ENCODE results near the gene SSBP4.
A peak's percentile ranks its signal among the peaks of the same experiment; 100 is the strongest.

SSBP4 gene

GRCh38 chr19:18418029-18418482, 1.1 kb upstream of the SSBP4 start:
- H3K9ac ChIP-seq (ENCODE audit: low read depth, low read length) = no peak overlapping the region

GRCh38 chr19:18418483-18419194, 559 bp upstream of the SSBP4 start:
- H2AFZ ChIP-seq (ENCODE audit: low read depth, low read length) = peak overlapping the region; percentile 58
- ATAC-seq (ENCODE audit: insufficient read depth, low read depth) (0 out of 3 replicates have a peak, but pooled peaks have one; percentile 0), DNase-seq (no peak)
- H3K4me3 ChIP-seq (ENCODE audit: low read depth in 1 of 2, low read length in 2 of 2) = peak overlapping the region in 1 of 2 experiments; percentile 70; a peak in 3 of 4 replicates
- H3K79me2 ChIP-seq (ENCODE audit: insufficient read depth, low read length) = peaks cover 46% of the 10 kb centered on the region
- H3K4me1 ChIP-seq (ENCODE audit: insufficient read depth, low read length) = peaks cover 84% of the 10 kb centered on the region
- peaks cover 46% of the 10 kb centered on the region for H4K20me1 ChIP-seq (ENCODE audit: insufficient read depth, low read length)
- peak overlapping the region; percentile 76 for H3K9ac ChIP-seq (ENCODE audit: low read depth, low read length)
- H3K27me3 ChIP-seq (ENCODE audit: insufficient read depth, low read length, poor library complexity) = peaks cover 27% of the 10 kb centered on the region
- peaks cover 7% of the 10 kb centered on the region; the same call in 1 of the 2 replicates for H3K36me3 ChIP-seq (ENCODE audit: insufficient read depth, low read length)
- peak overlapping the region; percentile 31; the same call in 1 of the 2 replicates for H3K27ac ChIP-seq (ENCODE audit: low read length)
- H3K4me2 ChIP-seq (ENCODE audit: insufficient read depth, low read length) = peak overlapping the region; percentile 88
- no peaks in the 10 kb centered on the region for H3K9me3 ChIP-seq (ENCODE audit: insufficient read depth, low read length, severe bottlenecking)
- TF ChIP-seq CTCF (IDR thresholded peaks at IDR 0.05; ENCODE audit: borderline replicate concordance, extremely low read depth, low read length, poor library complexity, severe bottlenecking) (no peak), EZH2 (IDR thresholded peaks at IDR 0.05; ENCODE audit: borderline replicate concordance, low read depth, low read length, severe bottlenecking) (no peak)

More at GRCh38 chr19:18418029-18418482, 1.1 kb upstream of the SSBP4 start:
- H3K9me3 ChIP-seq (ENCODE audit: insufficient read depth, low read length, severe bottlenecking) = no peaks in the 10 kb centered on the region
- ATAC-seq (ENCODE audit: insufficient read depth, low read depth) = no peak
- H3K36me3 ChIP-seq (ENCODE audit: insufficient read depth, low read length) = peaks cover 4% of the 10 kb centered on the region; the same call in 1 of the 2 replicates
- peaks cover 40% of the 10 kb centered on the region for H4K20me1 ChIP-seq (ENCODE audit: insufficient read depth, low read length)
- H3K79me2 ChIP-seq (ENCODE audit: insufficient read depth, low read length) = peaks cover 40% of the 10 kb centered on the region
- peak overlapping the region in 1 of 2 experiments; percentile 70; a peak in 1 of 4 replicates for H3K4me3 ChIP-seq (ENCODE audit: low read depth in 1 of 2, low read length in 2 of 2)
- peak overlapping the region; percentile 88 for H3K4me2 ChIP-seq (ENCODE audit: insufficient read depth, low read length)
- DNase-seq = no peak
- TF ChIP-seq CTCF (IDR thresholded peaks at IDR 0.05; ENCODE audit: borderline replicate concordance, extremely low read depth, low read length, poor library complexity, severe bottlenecking) (no peak), EZH2 (IDR thresholded peaks at IDR 0.05; ENCODE audit: borderline replicate concordance, low read depth, low read length, severe bottlenecking) (no peak)
- no peak overlapping the region for H3K27ac ChIP-seq (ENCODE audit: low read length)
- peaks cover 27% of the 10 kb centered on the region for H3K27me3 ChIP-seq (ENCODE audit: insufficient read depth, low read length, poor library complexity)
- no peak overlapping the region for H2AFZ ChIP-seq (ENCODE audit: low read depth, low read length)
- peaks cover 82% of the 10 kb centered on the region for H3K4me1 ChIP-seq (ENCODE audit: insufficient read depth, low read length)

- peak overlapping the region; percentile 66 for H2AFZ ChIP-seq (ENCODE audit: low read depth, low read length)
- ATAC-seq (ENCODE audit: insufficient read depth, low read depth) (peak; percentile 54), DNase-seq (peak; percentile 71)
- peak overlapping the region; percentile 88 for H3K4me2 ChIP-seq (ENCODE audit: insufficient read depth, low read length)
- peak overlapping the region; percentile 58 to 70; a peak in 3 of 4 replicates for H3K4me3 ChIP-seq (ENCODE audit: low read depth in 1 of 2, low read length in 2 of 2)
- peak overlapping the region; percentile 76 for H3K9ac ChIP-seq (ENCODE audit: low read depth, low read length)
- H3K9me3 ChIP-seq (ENCODE audit: insufficient read depth, low read length, severe bottlenecking) = no peaks in the 10 kb centered on the region
- peaks cover 7% of the 10 kb centered on the region; the same call in 1 of the 2 replicates for H3K36me3 ChIP-seq (ENCODE audit: insufficient read depth, low read length)
- peaks cover 58% of the 10 kb centered on the region for H3K79me2 ChIP-seq (ENCODE audit: insufficient read depth, low read length)
- H3K27ac ChIP-seq (ENCODE audit: low read length) = peak overlapping the region; percentile 48
- TF ChIP-seq EZH2 (IDR thresholded peaks at IDR 0.05; ENCODE audit: borderline replicate concordance, low read depth, low read length, severe bottlenecking) (no peak), CTCF (IDR thresholded peaks at IDR 0.05; ENCODE audit: borderline replicate concordance, extremely low read depth, low read length, poor library complexity, severe bottlenecking) (no peak)
- peaks cover 24% of the 10 kb centered on the region for H3K27me3 ChIP-seq (ENCODE audit: insufficient read depth, low read length, poor library complexity)
- peaks cover 74% of the 10 kb centered on the region for H3K4me1 ChIP-seq (ENCODE audit: insufficient read depth, low read length)
- peaks cover 53% of the 10 kb centered on the region for H4K20me1 ChIP-seq (ENCODE audit: insufficient read depth, low read length)
Observed at GRCh38 chr19:18419699-18420460, 682 bp downstream of the SSBP4 start.
